Esophagus squamous epithelium (tissue), 5 donors: Measurements from ENCODE around the gene TMEM108. TPM values are rescaled to one million over a fixed set of nuclear protein-coding genes. Genes with fewer than 3 reads are reported as not detected.

Experiments used
- DNase-seq: peaks from one replicate; lab custom pipeline; 2025; lab: John Stamatoyannopoulos, UW
- H3K27ac ChIP-seq, 4 donors: fragments of 200-600 bp; sonication (generic); one replicate each; pipeline ENCODE4 v1.5.1; 2016 to 2019; ENCODE audit warnings: mild to moderate bottlenecking in 1 of 4
- H3K27me3 ChIP-seq, 4 donors: fragments of 200-600 bp; sonication (generic); 1 replicate in 3 of 4; 2 replicates in 1 of 4; pipeline versions ENCODE4 v1.5.1 to v1.6.0; 2017 to 2021; ENCODE audit warnings: antibody characterized with exemption in 1 of 4
- H3K36me3 ChIP-seq, 3 donors: fragments of 200-600 bp; sonication (generic); one replicate each; pipeline ENCODE4 v1.5.1; 2016 to 2019
- H3K4me1 ChIP-seq, 3 donors: fragments of 200-600 bp; sonication (generic); one replicate each; pipeline ENCODE4 v1.5.1; 2017 to 2019
- H3K4me3 ChIP-seq, 4 donors: fragments of 200-600 bp; sonication (generic); 1 replicate in 3 of 4; 2 replicates in 1 of 4; pipeline ENCODE4 v1.5.1; 2016 to 2019; ENCODE audit warnings: mild to moderate bottlenecking in 2 of 4, moderate library complexity in 1 of 4
- H3K9me3 ChIP-seq, 3 donors: fragments of 200-600 bp; sonication (generic); one replicate each; pipeline ENCODE4 v1.5.1; 2016 to 2019
- CTCF ChIP-seq, 6 experiments: fragments of 450-650 bp in 4 of 6; fragments of 200-600 bp in 2 of 6; sonication (generic) in 2 of 6; IDR thresholded peaks; one replicate each; pipeline ENCODE4 v1.5.1; 2016 to 2019; ENCODE audit warnings: antibody characterized with exemption in 6 of 6, mild to moderate bottlenecking in 4 of 6, moderate library complexity in 4 of 6
- POLR2A ChIP-seq, 4 donors: fragments of 450-650 bp; IDR thresholded peaks; one replicate each; pipeline ENCODE4 v1.6.1; 2017; ENCODE audit warnings: antibody characterized with exemption in 4 of 4, mild to moderate bottlenecking in 4 of 4, moderate library complexity in 3 of 4
- WGBS, 2 donors: methylation state at CpG; one replicate each; pipeline ENCODE4 v1.1.5; 2018; 5-methylcytosine and 5-hydroxymethylcytosine counted together
- intact Hi-C: fragments of 100-400 bp; cut with DNase I; formaldehyde crosslinking; loops from one replicate; pipeline ENCODE4 v1.15.0; 2022
- total RNA-seq, 4 donors: library from RNA; depleted of rRNA; stranded (reverse); fragments of >200 nt; gene quantifications; one replicate each; pipeline ENCODE4 v1.1.0, GENCODE V29; 2016
- donor health status: DM: yes; HTN: yes; CAD: no.

Gene TMEM108
- total RNA-seq, 4 donors from 2014 or later: 0.12 to 3.4 (median 0.24) TPM

GRCh38 chr3:133380481-133381225 is 342.5 kb downstream of the TMEM108 start:
- TF ChIP-seq POLR2A (IDR thresholded peaks at IDR 0.05) (no peak), CTCF (IDR thresholded peaks at IDR 0.05) (no peak)
- no peak for DNase-seq
- intact Hi-C loops: loop anchor here (10.0 kb wide), 1 partner anchor 336 kb away; no protein-coding TSS in a partner anchor
- Histone ChIP-seq H3K27ac (no peak overlapping the region), H3K27me3 (no peaks in the 10 kb centered on the region), H3K4me3 (no peak overlapping the region), H3K36me3 (no peaks in the 10 kb centered on the region), H3K9me3 (no peaks in the 10 kb centered on the region), H3K4me1 (peaks cover 0 to 18% (median 4%) of the 10 kb centered on the region in 3 donors)
- 85% methylated on average over 6 of the region's 16 CpGs; no CpG with 5 or more reads in 1 of the 2 donors for WGBS, 2 donors

DNA sequence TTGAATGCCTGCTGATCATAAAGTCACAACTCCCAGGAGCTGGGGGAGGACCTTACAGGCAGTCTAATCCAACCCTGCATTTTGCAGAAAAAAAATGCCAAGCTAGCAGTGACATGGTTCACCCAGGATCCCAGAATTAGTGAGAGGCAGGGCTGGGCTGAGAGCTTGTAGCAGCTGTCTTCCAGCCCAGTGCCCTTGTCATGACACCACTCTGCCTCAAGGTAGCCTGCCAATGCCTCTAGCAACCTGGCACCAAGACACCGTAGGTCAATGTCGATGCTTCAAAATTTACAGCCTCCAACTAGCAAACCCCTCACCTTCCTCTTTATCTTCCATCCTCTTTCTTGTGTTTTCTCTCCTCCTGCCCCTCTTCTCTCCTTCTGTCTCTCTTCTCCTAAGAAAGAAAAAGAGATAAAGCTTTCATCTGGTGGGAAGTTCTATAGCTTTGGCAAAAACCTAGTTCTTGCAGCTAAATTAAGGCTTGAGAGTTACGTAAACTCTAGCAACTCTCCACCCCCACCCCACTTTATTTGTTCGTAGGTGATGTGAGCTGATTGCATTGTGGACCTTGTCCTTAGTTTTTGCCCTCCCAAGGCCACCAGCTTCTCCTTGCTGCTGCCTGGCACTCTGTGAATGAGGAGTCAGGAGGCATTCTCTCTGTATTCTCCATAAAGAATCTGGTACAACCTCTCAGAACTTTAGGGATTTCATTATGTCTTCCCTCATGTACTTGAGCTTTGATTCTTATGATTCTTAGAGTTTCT is 343.3 kb downstream of the TMEM108 start:
- TF ChIP-seq CTCF (IDR thresholded peaks at IDR 0.05) (no peak), POLR2A (IDR thresholded peaks at IDR 0.05) (no peak)
- no peaks in the 10 kb centered on the region for H3K27me3 ChIP-seq
- no peak for DNase-seq
- WGBS, 2 donors: 56 to 70% methylated on average over 4 of the region's 4 CpGs
- no peaks in the 10 kb centered on the region for H3K9me3 ChIP-seq
- H3K36me3 ChIP-seq: no peaks in the 10 kb centered on the region
- no peak overlapping the region for H3K27ac ChIP-seq
- intact Hi-C loops: loop anchor here (10.0 kb wide), 1 partner anchor 337 kb away; no protein-coding TSS in a partner anchor
- H3K4me3 ChIP-seq: no peak overlapping the region
- peaks cover 0 to 18% (median 4%) of the 10 kb centered on the region in 3 donors for H3K4me1 ChIP-seq

DNA sequence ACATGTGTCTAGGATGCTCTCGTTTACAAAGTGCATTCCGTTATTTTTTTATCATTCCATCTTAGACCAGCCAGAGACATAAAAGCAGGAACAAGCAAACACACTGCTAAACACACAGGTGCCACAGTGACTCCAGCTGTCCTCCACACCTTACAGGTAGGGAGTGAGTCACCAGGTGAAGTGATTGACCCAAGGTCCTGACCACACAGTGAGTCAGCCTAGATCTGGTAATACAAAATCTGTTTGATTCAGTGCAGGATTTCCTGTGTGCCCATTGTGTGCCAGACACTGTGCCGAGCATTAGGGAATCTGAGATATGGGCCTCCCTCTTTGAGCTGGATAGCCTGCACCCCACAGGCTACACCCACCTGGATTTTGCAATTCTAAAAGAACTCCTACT is 345.0 kb downstream of the TMEM108 start:
- no peaks in the 10 kb centered on the region for H3K27me3 ChIP-seq
- no peak for DNase-seq
- intact Hi-C loops: loop anchor here (10.0 kb wide), 1 partner anchor 338 kb away; no protein-coding TSS in a partner anchor
- no peaks in the 10 kb centered on the region for H3K36me3 ChIP-seq
- peaks cover 0 to 18% (median 4%) of the 10 kb centered on the region in 3 donors for H3K4me1 ChIP-seq
- no peak for TF ChIP-seq CTCF (IDR thresholded peaks at IDR 0.05)
- no peak for TF ChIP-seq POLR2A (IDR thresholded peaks at IDR 0.05)
- 57 to 67% methylated on average over 2 to 3 of the region's 3 CpGs for WGBS, 2 donors
- H3K4me3 ChIP-seq: no peak overlapping the region
- H3K27ac ChIP-seq: no peak overlapping the region
- H3K9me3 ChIP-seq: no peaks in the 10 kb centered on the region

DNA sequence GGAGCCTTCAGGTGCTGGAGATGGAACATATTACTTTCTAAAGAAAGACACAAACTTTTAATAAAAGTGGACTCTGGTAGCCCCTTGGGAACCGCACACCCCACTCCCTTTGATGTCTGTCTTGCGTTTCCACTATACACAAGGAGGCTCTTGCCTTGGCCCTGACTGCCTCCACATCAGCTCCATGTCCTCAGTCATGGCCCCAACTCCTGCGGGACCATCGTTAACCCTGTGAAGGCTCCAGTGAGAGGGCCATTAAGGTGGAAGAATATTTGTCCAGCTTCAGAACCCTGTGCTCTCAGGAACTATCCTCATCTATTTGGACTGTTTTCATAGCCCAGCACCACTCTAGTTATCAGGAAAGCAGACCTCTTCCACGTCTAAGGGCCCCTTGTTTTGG is 345.6 kb downstream of the TMEM108 start:
- no peaks in the 10 kb centered on the region for H3K27me3 ChIP-seq
- intact Hi-C loops: loop anchor here (10.0 kb wide), 1 partner anchor 339 kb away; no protein-coding TSS in a partner anchor
- H3K36me3 ChIP-seq: no peaks in the 10 kb centered on the region
- no peak for DNase-seq
- H3K9me3 ChIP-seq: no peaks in the 10 kb centered on the region
- no peak overlapping the region for H3K4me3 ChIP-seq
- TF ChIP-seq CTCF (IDR thresholded peaks at IDR 0.05) (no peak), POLR2A (IDR thresholded peaks at IDR 0.05) (no peak)
- H3K4me1 ChIP-seq: peaks cover 0 to 18% (median 4%) of the 10 kb centered on the region in 3 donors
- H3K27ac ChIP-seq: no peak overlapping the region
- 85 to 87% methylated on average over 5 of the region's 5 CpGs for WGBS, 2 donors
